Right lobe of liver (tissue), 4 donors: ENCODE measurements around the gene EZH1.

Experiments
- CTCF ChIP-seq, 4 donors: fragments of 200-600 bp in 3 of 4; fragments of 450-650 bp in 1 of 4; IDR thresholded peaks; one replicate each; pipeline versions ENCODE4 v1.5.1 to v1.8.0; 2016 to 2022; ENCODE audit warnings: antibody characterized with exemption in 4 of 4, mild to moderate bottlenecking in 2 of 4
- POLR2A ChIP-seq: fragments of 450-650 bp; IDR thresholded peaks from one replicate; pipeline ENCODE4 v1.6.1; 2017; ENCODE audit warnings: antibody characterized with exemption, mild to moderate bottlenecking
- donor health status: DM: no; HTN: no; CAD: no.
- donor health status: DM: no; HTN: no; CAD: no.
- donor health status: DM: no; HTN: yes; CAD: no.

DNA sequence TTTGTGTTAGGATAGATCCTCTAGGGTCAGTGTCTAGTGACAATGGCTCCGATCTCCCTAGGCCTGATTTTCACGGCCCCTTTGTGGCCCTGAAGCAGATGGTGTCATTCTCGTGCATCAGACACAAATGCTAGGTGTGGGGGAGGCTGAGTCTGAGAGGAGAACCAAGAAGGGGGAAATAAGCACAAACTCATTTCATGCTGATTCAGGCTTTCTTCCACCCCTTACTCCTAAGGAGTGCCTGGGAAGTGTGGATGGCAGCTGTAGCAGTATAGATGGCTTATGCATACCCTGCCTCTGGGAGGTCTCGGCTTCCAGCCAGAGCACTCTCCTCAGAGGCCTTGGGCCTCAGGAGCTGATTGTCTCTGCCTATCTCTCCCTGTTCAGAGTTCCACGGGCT, 33.7 kb upstream of the EZH1 start:
- TF ChIP-seq CTCF (IDR thresholded peaks at IDR 0.05) (no peak), POLR2A (no peak)
